Neuronal stem cell (in vitro differentiated cells): Measurements from ENCODE around the gene CREG1.
A peak's percentile ranks its signal among the peaks of the same experiment; 100 is the strongest.

Source experiments
- DNase-seq: peaks from one replicate; pipeline ENCODE4 v3.0.0-alpha.2; 2013; ENCODE audit warnings: low spot score
- H2AFZ ChIP-seq: one replicate; pipeline ENCODE4 v1.6.1; 2013; ENCODE audit warnings: mild to moderate bottlenecking, low read length, inconsistent platforms
- H2AK5ac ChIP-seq: 2 replicates; pipeline ENCODE4 v1.6.1; 2013; ENCODE audit warnings: low read depth, mild to moderate bottlenecking, inconsistent platforms, low read length, moderate library complexity, mixed read lengths
- H2BK120ac ChIP-seq: 2 replicates; pipeline ENCODE4 v1.6.1; 2013; ENCODE audit warnings: low read depth, mild to moderate bottlenecking, inconsistent platforms, low read length, moderate library complexity, mixed read lengths
- H2BK12ac ChIP-seq: one replicate; pipeline ENCODE4 v1.6.1; 2013; ENCODE audit warnings: low read length, inconsistent platforms
- H2BK15ac ChIP-seq: 2 replicates; pipeline ENCODE4 v1.6.1; 2013; ENCODE audit warnings: mild to moderate bottlenecking, low read length, inconsistent platforms, mixed read lengths
- H2BK5ac ChIP-seq: one replicate; pipeline ENCODE4 v1.6.1; 2013; ENCODE audit warnings: inconsistent platforms, mild to moderate bottlenecking, low read length, moderate library complexity
- H3K14ac ChIP-seq: one replicate; pipeline ENCODE4 v1.6.1; 2013; ENCODE audit warnings: low read length, inconsistent platforms
- H3K18ac ChIP-seq: 2 replicates; pipeline ENCODE4 v1.6.1; 2013; ENCODE audit warnings: low read length, inconsistent platforms
- H3K23ac ChIP-seq: 2 replicates; pipeline ENCODE4 v1.6.1; 2013; ENCODE audit warnings: low read depth, mild to moderate bottlenecking, mixed read lengths, low read length, inconsistent platforms; ENCODE audit not compliant: poor library complexity
- H3K27ac ChIP-seq: replicated peaks from 3 replicates; pipeline ENCODE4 v1.5.1; 2013; ENCODE audit warnings: low read length, inconsistent platforms
- H3K27me3 ChIP-seq, 3 experiments: 2 replicates each; pipeline ENCODE4 v1.6.1; 2013; ENCODE audit warnings: low read length in 3 of 3, mild to moderate bottlenecking in 2 of 3, inconsistent platforms in 1 of 3, low read depth in 1 of 3, mixed read lengths in 1 of 3, moderate library complexity in 1 of 3; ENCODE audit not compliant: control insufficient read depth in 3 of 3, insufficient read depth in 3 of 3
- H3K36me3 ChIP-seq, 2 donors: replicated peaks in 1 of 2; 2 replicates each; pipeline ENCODE4 v1.6.1; 2013; ENCODE audit warnings: low read length in 2 of 2; ENCODE audit not compliant: control insufficient read depth in 2 of 2, insufficient read depth in 2 of 2
- H3K4ac ChIP-seq: 2 replicates; pipeline ENCODE4 v1.6.1; 2013; ENCODE audit warnings: inconsistent platforms, mild to moderate bottlenecking, low read length, moderate library complexity
- H3K4me1 ChIP-seq, 2 donors: 1 replicate in 1 of 2; 2 replicates in 1 of 2; pipeline ENCODE4 v1.6.1; 2013; ENCODE audit warnings: low read length in 2 of 2, low read depth in 1 of 2; ENCODE audit not compliant: control insufficient read depth in 2 of 2, insufficient read depth in 1 of 2
- H3K4me2 ChIP-seq: one replicate; pipeline ENCODE4 v1.6.1; 2013; ENCODE audit warnings: mild to moderate bottlenecking, low read length, inconsistent platforms; ENCODE audit not compliant: insufficient read depth, poor library complexity, severe bottlenecking
- H3K4me3 ChIP-seq, 2 donors: 2 replicates each; pipeline ENCODE4 v1.5.1; 2013; ENCODE audit warnings: low read length in 2 of 2, mild to moderate bottlenecking in 2 of 2, inconsistent platforms in 1 of 2, moderate library complexity in 1 of 2
- H3K79me1 ChIP-seq: one replicate; pipeline ENCODE4 v1.6.1; 2013; ENCODE audit warnings: low read depth, mild to moderate bottlenecking, inconsistent platforms, low read length, moderate library complexity
- H3K9ac ChIP-seq: one replicate; pipeline ENCODE4 v1.6.1; 2013; ENCODE audit warnings: mild to moderate bottlenecking, low read depth, low read length, inconsistent platforms; ENCODE audit not compliant: poor library complexity
- H3K9me3 ChIP-seq, 2 donors: replicated peaks in 1 of 2; 2 replicates each; pipeline versions ENCODE3 to v1.6.1; 2013; ENCODE audit warnings: low read length in 2 of 2, mild to moderate bottlenecking in 2 of 2, inconsistent platforms in 1 of 2, low read depth in 1 of 2, mixed read lengths in 1 of 2, moderate library complexity in 1 of 2; ENCODE audit not compliant: control insufficient read depth in 2 of 2, insufficient read depth in 1 of 2
- H4K8ac ChIP-seq: one replicate; pipeline ENCODE4 v1.6.1; 2013; ENCODE audit warnings: low read depth, mild to moderate bottlenecking, inconsistent platforms, low read length, moderate library complexity
- H4K91ac ChIP-seq: one replicate; pipeline ENCODE4 v1.6.1; 2013; ENCODE audit warnings: low read length, low read depth, mild to moderate bottlenecking, inconsistent platforms; ENCODE audit not compliant: poor library complexity
- WGBS, 2 donors: extraction: QIAGEN DNeasy Blood & Tissue Kit; methylation state at CpG; one replicate each; pipeline ENCODE4 v1.1.7; 2013; ENCODE audit warnings: missing lambda C conversion rate in 2 of 2, mixed read lengths in 1 of 2; ENCODE audit not compliant: insufficient read length in 2 of 2, insufficient replicate concordance in 1 of 2; ENCODE audit errors: extremely low coverage in 2 of 2; 5-methylcytosine and 5-hydroxymethylcytosine counted together

The CREG1 gene

GRCh38 chr1:167499664-167500101 lies 53.9 kb downstream of the CREG1 start:
- Histone ChIP-seq H3K9ac (no peak overlapping the region), H3K18ac (no peak overlapping the region), H3K27me3 (no peaks in the 10 kb centered on the region)

GRCh38 chr1:167499106-167499505 lies 54.5 kb downstream of the CREG1 start:
- Histone ChIP-seq H4K8ac (no peak overlapping the region), H3K27me3 (no peaks in the 10 kb centered on the region), H3K18ac (no peak overlapping the region), H3K4me1 (peaks cover 19 to 31% of the 10 kb centered on the region in 2 donors), H3K14ac (no peak overlapping the region), H3K36me3 (no peaks in the 10 kb centered on the region), H3K23ac (no peak overlapping the region), H2AFZ (no peak overlapping the region), H3K4me2 (no peak overlapping the region), H2BK12ac (no peak overlapping the region), H3K79me1 (no peaks in the 10 kb centered on the region), H3K27ac (no peak overlapping the region), H2AK5ac (no peak overlapping the region), H3K4ac (no peak overlapping the region), H2BK5ac (no peak overlapping the region), H3K9ac (no peak overlapping the region), H2BK120ac (no peak overlapping the region), H4K91ac (no peak overlapping the region), H2BK15ac (no peak overlapping the region), H3K9me3 (peaks cover 0 to 1% of the 10 kb centered on the region in 2 donors), H3K4me3 (no peak overlapping the region)
- no CpG with 5 or more reads among the region's 4 CpGs for WGBS, 2 donors
- no peak for DNase-seq

More at GRCh38 chr1:167499664-167500101, 53.9 kb downstream of the CREG1 start:
- WGBS, 2 donors = no CpG with 5 or more reads among the region's 3 CpGs
- Histone ChIP-seq H3K23ac (no peak overlapping the region), H2AFZ (no peak overlapping the region), H3K79me1 (no peaks in the 10 kb centered on the region), H4K91ac (no peak overlapping the region), H3K27ac (no peak overlapping the region), H3K4ac (no peak overlapping the region), H3K9me3 (peaks cover 0 to 1% of the 10 kb centered on the region in 2 donors), H4K8ac (no peak overlapping the region), H2BK15ac (no peak overlapping the region), H3K4me3 (no peak overlapping the region), H2BK5ac (no peak overlapping the region), H2AK5ac (no peak overlapping the region), H2BK12ac (no peak overlapping the region), H3K14ac (no peak overlapping the region), H3K4me2 (no peak overlapping the region), H3K36me3 (no peaks in the 10 kb centered on the region), H2BK120ac (no peak overlapping the region), H3K4me1 (peaks cover 20 to 33% of the 10 kb centered on the region in 2 donors)
- DNase-seq = no peak

GRCh38 chr1:167496797-167497619 lies 56.6 kb downstream of the CREG1 start:
- peaks cover 0 to 1% of the 10 kb centered on the region in 2 donors for H3K9me3 ChIP-seq
- H3K4me2 ChIP-seq = no peak overlapping the region
- no peak overlapping the region for H4K91ac ChIP-seq
- H2BK5ac ChIP-seq = no peak overlapping the region
- no peak for DNase-seq
- H3K27me3 ChIP-seq = no peaks in the 10 kb centered on the region
- no CpG with 5 or more reads among the region's 11 CpGs for WGBS, 2 donors
- H3K4me1 ChIP-seq = peaks cover 12 to 23% of the 10 kb centered on the region in 2 donors
- no peak overlapping the region for H3K23ac ChIP-seq
- H3K4ac ChIP-seq = no peak overlapping the region
- H2BK12ac ChIP-seq = no peak overlapping the region
- H4K8ac ChIP-seq = no peak overlapping the region
- H2BK15ac ChIP-seq = no peak overlapping the region
- no peak overlapping the region for H2BK120ac ChIP-seq
- no peak overlapping the region for H3K14ac ChIP-seq
- no peak overlapping the region for H2AK5ac ChIP-seq
- H3K27ac ChIP-seq = no peak overlapping the region
- H3K36me3 ChIP-seq = no peaks in the 10 kb centered on the region
- H3K79me1 ChIP-seq = no peaks in the 10 kb centered on the region
- H2AFZ ChIP-seq = peak overlapping the region; percentile 27
- no peak overlapping the region for H3K18ac ChIP-seq
- no peak overlapping the region for H3K4me3 ChIP-seq
- no peak overlapping the region for H3K9ac ChIP-seq

- WGBS, 2 donors = no CpG with 5 or more reads among the region's 2 CpGs
Observed at GRCh38 chr1:167493372-167493771, 60.2 kb downstream of the CREG1 start.

More at GRCh38 chr1:167493372-167493771, 60.2 kb downstream of the CREG1 start:
- DNase-seq = no peak
- H3K23ac ChIP-seq = no peak overlapping the region
- no peaks in the 10 kb centered on the region for H3K27me3 ChIP-seq
- no peak overlapping the region for H3K4me3 ChIP-seq
- H2BK5ac ChIP-seq = no peak overlapping the region
- H3K18ac ChIP-seq = no peak overlapping the region
- H3K4ac ChIP-seq = no peak overlapping the region
- H3K14ac ChIP-seq = no peak overlapping the region
- H3K9me3 ChIP-seq = peaks cover 0 to 1% of the 10 kb centered on the region in 2 donors
- no peak overlapping the region for H4K91ac ChIP-seq
- H3K4me2 ChIP-seq = no peak overlapping the region
- H2AFZ ChIP-seq = no peak overlapping the region
- no peak overlapping the region for H2BK12ac ChIP-seq
- no peak overlapping the region for H2BK15ac ChIP-seq
- no peaks in the 10 kb centered on the region for H3K36me3 ChIP-seq
- no peak overlapping the region for H3K27ac ChIP-seq
- no peak overlapping the region for H2AK5ac ChIP-seq
- no peaks in the 10 kb centered on the region for H3K79me1 ChIP-seq
- H3K4me1 ChIP-seq = peaks cover 11 to 21% of the 10 kb centered on the region in 2 donors
- H2BK120ac ChIP-seq = no peak overlapping the region
- no peak overlapping the region for H4K8ac ChIP-seq
- no peak overlapping the region for H3K9ac ChIP-seq
